GM12878 (cell line): ENCODE measurements around the gene PRR18. TPM values are rescaled to one million over a fixed set of nuclear protein-coding genes. Genes with fewer than 3 reads are reported as not detected.

Experiments
- BACH1 ChIP-seq: fragments of 450-650 bp; IDR thresholded peaks from 2 replicates; pipeline ENCODE4 v1.6.1; 2017; ENCODE audit warnings: mild to moderate bottlenecking, borderline replicate concordance
- BCL11A ChIP-seq: IDR thresholded peaks from 2 replicates; pipeline ENCODE4 v1.6.1; 2011; ENCODE audit warnings: low read depth, low read length
- BMI1 ChIP-seq: fragments of 450-650 bp; IDR thresholded peaks from 2 replicates; pipeline ENCODE4 v1.6.1; 2016; ENCODE audit warnings: mild to moderate bottlenecking, moderate library complexity, borderline replicate concordance
- CEBPZ ChIP-seq: fragments of 150-350 bp; IDR thresholded peaks from 2 replicates; pipeline ENCODE4 v1.6.1; 2016; ENCODE audit warnings: low read depth, low read length
- CHD1 ChIP-seq: IDR thresholded peaks from 2 replicates; pipeline ENCODE4 v1.6.1; 2012; ENCODE audit warnings: low read depth, low read length, improper control_type of control experiment
- CTCF ChIP-seq, 3 experiments: IDR thresholded peaks in 2 of 3; conservative IDR thresholded peaks in 1 of 3; 2 replicates each; pipeline ENCODE4 v1.5.1; 2011; ENCODE audit warnings: low read depth in 3 of 3, low read length in 3 of 3, mild to moderate bottlenecking in 3 of 3, control low read depth in 2 of 3, moderate library complexity in 2 of 3, inconsistent platforms in 1 of 3, mixed read lengths in 1 of 3; ENCODE audit not compliant: control insufficient read depth in 2 of 3, insufficient read depth in 1 of 3; ENCODE audit errors: extremely low read depth in 1 of 3
- EGR1 ChIP-seq, 2 experiments: IDR thresholded peaks; 1 replicate in 1 of 2; 2 replicates in 1 of 2; pipeline ENCODE4 v1.6.1; 2011 to 2012; ENCODE audit warnings: low read depth in 2 of 2, low read length in 2 of 2, borderline replicate concordance in 1 of 2, mild to moderate bottlenecking in 1 of 2, moderate library complexity in 1 of 2
- HCFC1 ChIP-seq: fragments of 150-350 bp; IDR thresholded peaks from 2 replicates; pipeline ENCODE4 v1.6.1; 2014; ENCODE audit warnings: low read length
- HDAC6 ChIP-seq: fragments of 200-600 bp; sonication (generic); IDR thresholded peaks from one replicate; pipeline ENCODE4 v1.8.0; 2017; ENCODE audit warnings: antibody characterized with exemption; ENCODE audit not compliant: unreplicated experiment
- HDGF ChIP-seq: fragments of 450-650 bp; IDR thresholded peaks from 2 replicates; pipeline ENCODE4 v1.6.1; 2016; ENCODE audit warnings: antibody characterized with exemption
- HSF1 ChIP-seq: fragments of 150-350 bp; IDR thresholded peaks from 2 replicates; pipeline ENCODE4 v1.6.1; 2014; ENCODE audit warnings: mild to moderate bottlenecking, low read depth, low read length
- IRF4 ChIP-seq: IDR thresholded peaks from 2 replicates; pipeline ENCODE4 v1.6.1; 2011; ENCODE audit warnings: low read depth, low read length
- KDM1A ChIP-seq: fragments of 200-600 bp; sonication (generic); IDR thresholded peaks from 2 replicates; pipeline ENCODE4 v1.6.1; 2016; ENCODE audit warnings: borderline replicate concordance
- LARP7 ChIP-seq: fragments of 450-650 bp; IDR thresholded peaks from 2 replicates; pipeline ENCODE4 v1.6.1; 2017; ENCODE audit warnings: mild to moderate bottlenecking
- MEF2B ChIP-seq: fragments of 450-650 bp; IDR thresholded peaks from 2 replicates; pipeline ENCODE4 v1.6.1; 2018; ENCODE audit warnings: mild to moderate bottlenecking, moderate library complexity; ENCODE audit not compliant: partially characterized antibody, poor library complexity, severe bottlenecking
- NR2F1 ChIP-seq: fragments of 450-650 bp; conservative IDR thresholded peaks from 2 replicates; pipeline ENCODE4 v1.6.1; 2017; ENCODE audit warnings: mild to moderate bottlenecking
- POLR2A ChIP-seq: IDR thresholded peaks from 2 replicates; pipeline ENCODE4 v1.6.1; 2011; ENCODE audit warnings: low read depth, mild to moderate bottlenecking, low read length
- REST ChIP-seq: IDR thresholded peaks from 2 replicates; pipeline ENCODE4 v1.6.1; 2012; ENCODE audit warnings: mild to moderate bottlenecking, low read depth, low read length
- SREBF2 ChIP-seq: IDR thresholded peaks from 2 replicates; pipeline ENCODE4 v1.6.1; 2012; ENCODE audit warnings: mild to moderate bottlenecking, low read length
- SUZ12 ChIP-seq: fragments of 200-600 bp; sonication (generic); IDR thresholded peaks from one replicate; pipeline ENCODE4 v1.6.1; 2018; ENCODE audit warnings: antibody characterized with exemption, mild to moderate bottlenecking; ENCODE audit not compliant: unreplicated experiment
- YBX1 ChIP-seq: fragments of 450-650 bp; IDR thresholded peaks from 2 replicates; pipeline ENCODE4 v1.6.1; 2016; ENCODE audit warnings: antibody characterized with exemption
- polyA plus RNA-seq, 11 experiments: library from polyadenylated mRNA; depleted of rRNA in 4 of 11; unstranded in 6 of 11; stranded (reverse) in 5 of 11; fragments of >200 nt; fragmentation: Nextera tagmentation in 4 of 11; fragmentation: Illumina TruSeq in 1 of 11; extraction: Ambion mirVana in 4 of 11; extraction: Trizol in 1 of 11; gene quantifications; 1 replicate in 1 of 11; 2 replicates in 10 of 11; pipeline versions ENCODE4 v1.2.1 to v1.2.3, GENCODE V29; 2011 to 2016; ENCODE audit warnings: inconsistent platforms in 2 of 11, missing spikeins in 2 of 11, low read depth in 1 of 11
- total RNA-seq, 4 experiments: library from RNA; depleted of rRNA in 3 of 4; stranded (reverse); fragments of >200 nt in 3 of 4; fragmentation: Illumina TruSeq in 1 of 4; extraction: Trizol in 1 of 4; gene quantifications; 2 replicates each; pipeline versions ENCODE4 v1.2.1 to v1.2.3, GENCODE V29; 2013 to 2021

The PRR18 gene
- total and polyA plus RNA-seq, 10 of the 15 experiments (the other 5 are each of a cell fraction or from before 2014, with no cell fraction given): 0.13 to 8.2 (median 1.6) TPM

GRCh38 chr6:166308033-166308768, at the start of gene PRR18 (continued):
- TF ChIP-seq SUZ12 (no peak), YBX1 (no peak), HDAC6 (peak; percentile 62), HCFC1 (no peak), CTCF (IDR thresholded peaks at IDR 0.05 in 2 of 3, conservative IDR thresholded peaks at IDR 0.05 in 1 of 3; ENCODE audit: control insufficient read depth in 2 of 3, extremely low read depth in 1 of 3, insufficient read depth in 1 of 3, low read depth in 3 of 3, low read length in 3 of 3) (no peak), EGR1 (IDR thresholded peaks at IDR 0.05; ENCODE audit: borderline replicate concordance in 1 of 2, low read depth in 2 of 2, low read length in 2 of 2) (peak in 1 of 2 experiments; percentile 62; a peak in 1 of 3 replicates), LARP7 (no peak; the same call in 1 of the 2 replicates), POLR2A (peak; percentile 52; the same call in 1 of the 2 replicates), BACH1 (peak; percentile 11; the same call in 1 of the 2 replicates), HDGF (no peak), BMI1 (no peak), IRF4 (no peak), KDM1A (no peak), SREBF2 (no peak), NR2F1 (peak; percentile 52; the same call in 1 of the 2 replicates), CHD1 (no peak), CEBPZ (no peak), MEF2B (peak; percentile 86), REST (no peak), BCL11A (no peak), HSF1 (no peak)
